ENCODE data around the gene SLC34A1.

Gene SLC34A1

GRCh38 chr5:177444106-177445051 is 60.1 kb downstream of the SLC34A1 start (continued):
- TF ChIP-seq ZNF600 (tag by site-specific recombination; IDR thresholded peaks at IDR 0.05) (peak; percentile 60; the same call in 1 of the 2 replicates), PRDM2 (tag by site-specific recombination; IDR thresholded peaks at IDR 0.05; ENCODE audit: borderline replicate concordance) (no peak), ZBTB17 (tag by site-specific recombination; IDR thresholded peaks at IDR 0.05) (peak; percentile 38), ZNF426 (tag by site-specific recombination; IDR thresholded peaks at IDR 0.05) (no peak)

GRCh38 chr5:177445052-177445916 is 61.0 kb downstream of the SLC34A1 start:
- no peaks in the 10 kb centered on the region for H3K9me3 ChIP-seq (ENCODE audit: control insufficient read depth, insufficient read depth, low read depth, low read length)
- no peak overlapping the region for H3K27ac ChIP-seq (ENCODE audit: extremely low read depth, low read depth, low read length)
- H3K4me1 ChIP-seq (ENCODE audit: control insufficient read depth, insufficient read depth, low read length): no peaks in the 10 kb centered on the region
- H3K4me3 ChIP-seq (ENCODE audit: low read depth, low read length): no peak overlapping the region
- peak; percentile 83 for TF ChIP-seq ZNF366 (tag by site-specific recombination; conservative IDR thresholded peaks at IDR 0.05)
- TF ChIP-seq ZNF529 (tag by site-specific recombination; IDR thresholded peaks at IDR 0.05; ENCODE audit: insufficient replicate concordance): no peak
- peak; percentile 92 for TF ChIP-seq ZBTB6 (tag by site-specific recombination; IDR thresholded peaks at IDR 0.05)
- peak; percentile 99 for TF ChIP-seq PRDM1 (tag by site-specific recombination; IDR thresholded peaks at IDR 0.05)
- TF ChIP-seq ZBTB17 (tag by site-specific recombination; IDR thresholded peaks at IDR 0.05): peak; percentile 26; the same call in 1 of the 2 replicates
- ChIA-PET POLR2A (interaction anchor here (0.5 to 2.9 kb wide), 17 partner anchors 10 to 309 kb away, joined by 3 to 21 read pairs (median 5); partner anchors contain the start of gene GRK6), CTCF (interaction anchor here (0.8 to 3.5 kb wide), 10 partner anchors 7 to 331 kb away, joined by 3 to 17 read pairs (median 4); no protein-coding TSS in a partner anchor)
- H3K36me3 ChIP-seq (ENCODE audit: control insufficient read depth in 2 of 2, insufficient read depth in 1 of 2, low read length in 2 of 2): peaks cover 0 to 24% of the 10 kb centered on the region in 2 experiments; a peak in 1 of 3 replicates

- H3K4me3 ChIP-seq (ENCODE audit: low read depth, low read length): no peak overlapping the region
- H3K9me3 ChIP-seq (ENCODE audit: control insufficient read depth, insufficient read depth, low read depth, low read length): no peaks in the 10 kb centered on the region
- CTCF ChIA-PET: interaction anchor here (0.7 to 3.5 kb wide), 11 partner anchors 8 to 332 kb away, joined by 3 to 17 read pairs (median 5); no protein-coding TSS in a partner anchor
- no peak overlapping the region; the same call in 1 of the 2 replicates for H3K27ac ChIP-seq (ENCODE audit: extremely low read depth, low read depth, low read length)
- no peaks in the 10 kb centered on the region for H3K4me1 ChIP-seq (ENCODE audit: control insufficient read depth, insufficient read depth, low read length)
- peaks cover 0 to 18% of the 10 kb centered on the region in 2 experiments; a peak in 1 of 3 replicates for H3K36me3 ChIP-seq (ENCODE audit: control insufficient read depth in 2 of 2, insufficient read depth in 1 of 2, low read length in 2 of 2)
- peak; percentile 84; the same call in 1 of the 2 replicates for TF ChIP-seq ZNF362 (tag by site-specific recombination; IDR thresholded peaks at IDR 0.05)
- no peak for TF ChIP-seq KLF10 (tag by site-specific recombination; IDR thresholded peaks at IDR 0.05)
- POLR2A ChIA-PET: interaction anchor here (0.5 to 2.9 kb wide), 13 partner anchors 9 to 309 kb away, joined by 3 to 17 read pairs (median 4); partner anchors contain the start of gene GRK6
Observed at GRCh38 chr5:177445917-177446199, 61.6 kb downstream of the SLC34A1 start.

Measured in HEK293 (cell line).